ENCODE results near the gene DRD2.

DNA sequence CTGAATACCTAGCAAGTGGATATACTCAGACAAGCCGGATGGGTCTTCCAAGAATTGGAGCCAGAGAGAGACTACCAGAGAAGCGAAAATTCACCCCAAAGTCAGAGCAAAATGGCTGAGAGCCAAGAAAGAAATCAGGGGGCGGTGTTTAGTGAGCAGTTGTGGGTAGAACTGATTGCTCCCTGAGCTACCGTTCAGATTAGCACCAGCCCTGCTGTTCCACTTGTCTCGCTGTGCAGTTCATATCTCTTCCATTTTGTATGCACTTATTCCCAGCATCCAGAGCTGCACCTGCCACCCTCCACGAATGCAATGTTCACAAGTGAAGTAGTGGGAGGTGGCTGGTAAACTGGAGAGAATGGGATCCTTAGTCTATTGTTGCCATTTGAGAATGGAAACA, 25.5 kb downstream of the DRD2 start:
- TF ChIP-seq YY1 (IDR thresholded peaks at IDR 0.05; ENCODE audit: insufficient read depth, insufficient read length) (no peak), ZNF274 (IDR thresholded peaks at IDR 0.05; ENCODE audit: low read depth, low read length) (no peak), SUZ12 (IDR thresholded peaks at IDR 0.05; ENCODE audit: extremely low read depth, insufficient read depth, insufficient read length) (no peak)
